ENCODE results near the gene RELL1.

RELL1 gene

DNA sequence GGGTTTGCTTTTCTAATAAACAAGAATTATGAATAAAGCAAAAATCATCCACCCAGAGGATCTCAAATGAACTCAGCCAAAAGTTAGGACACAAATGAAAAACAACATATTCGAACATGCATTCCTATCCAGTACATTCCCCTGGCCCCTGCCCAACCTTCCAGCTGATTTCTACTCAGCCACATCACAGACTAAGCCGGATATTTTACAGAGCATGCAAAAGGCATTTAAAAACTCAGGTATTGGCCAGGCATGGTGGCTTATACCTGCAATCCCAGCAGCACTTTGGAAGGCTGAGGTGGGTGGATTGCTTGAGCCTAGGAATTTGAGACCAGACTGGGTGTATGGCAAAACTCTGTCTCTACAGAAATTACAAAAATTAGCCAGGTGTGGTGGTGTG lies 54.6 kb downstream of the RELL1 start:
- DNase-seq: no peak

GRCh38 chr4:37629713-37630112 lies 56.5 kb downstream of the RELL1 start:
- DNase-seq: no peak

DNA sequence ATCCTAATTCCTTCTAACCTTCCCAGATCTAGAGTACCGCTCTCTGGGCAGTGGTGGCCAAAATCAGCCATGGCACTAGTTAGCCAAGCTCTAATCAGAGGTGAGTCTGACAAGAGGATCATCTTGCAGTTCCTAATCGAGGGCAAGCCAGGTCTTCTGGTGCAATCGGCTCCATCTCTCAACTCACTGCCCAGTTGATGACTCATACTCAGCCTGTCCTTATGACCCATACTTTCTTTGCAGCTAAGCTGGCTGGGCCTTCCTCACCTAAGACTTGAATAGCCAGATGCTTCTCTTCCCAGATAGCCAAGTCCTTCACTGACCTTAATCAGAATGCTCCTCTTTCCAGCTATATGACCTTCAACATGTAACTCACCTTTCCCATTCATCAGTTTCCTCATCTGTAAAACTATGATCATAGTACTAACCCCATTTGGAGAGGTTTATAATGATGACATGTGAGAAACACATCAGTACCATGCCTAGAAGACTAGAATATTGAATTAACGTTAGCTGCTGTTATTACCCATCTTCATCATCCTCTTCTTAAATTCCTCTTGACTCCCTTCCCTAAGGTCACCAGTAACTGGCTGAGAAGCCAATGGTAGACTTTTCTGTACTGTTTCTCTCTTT lies 57.1 kb downstream of the RELL1 start:
- DNase-seq: no peak

DNA sequence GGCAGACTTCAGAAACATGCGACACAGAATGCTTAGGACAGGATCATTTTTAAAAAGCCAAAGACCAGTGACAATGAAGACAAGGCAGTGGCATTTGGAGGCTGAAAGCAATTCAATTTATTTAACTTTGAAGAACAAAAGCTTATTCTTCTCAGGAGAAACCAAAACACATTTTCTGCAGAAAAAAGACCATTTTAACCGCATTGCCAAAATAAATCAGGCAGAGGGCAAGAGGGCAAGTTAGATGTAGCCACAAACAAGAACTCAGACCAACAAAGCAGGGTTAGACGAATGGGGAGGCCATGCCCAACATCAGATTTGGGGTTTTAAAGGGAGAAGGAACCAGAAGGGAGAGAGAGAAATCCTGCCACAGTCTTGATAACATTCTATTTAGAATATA lies 58.9 kb downstream of the RELL1 start:
- no peak for DNase-seq

DNA sequence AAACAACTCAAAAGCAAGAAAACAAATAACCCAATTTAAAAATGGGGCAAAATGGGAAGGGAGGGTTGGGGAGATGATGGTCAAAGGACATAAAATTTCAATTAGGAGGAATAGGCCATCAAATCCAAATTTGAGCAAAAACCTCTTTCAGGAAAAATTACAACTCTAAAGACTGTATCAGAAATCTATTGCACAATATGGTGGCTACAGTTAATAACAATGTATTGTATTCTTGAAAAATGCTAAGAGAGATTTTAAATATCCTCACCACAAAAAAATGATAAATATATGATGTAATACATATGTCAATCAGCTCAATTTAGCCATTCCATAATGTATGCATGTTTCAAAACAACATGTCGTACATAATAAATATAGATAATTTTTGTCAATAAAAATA lies 60.7 kb downstream of the RELL1 start:
- DNase-seq: no peak

DNA sequence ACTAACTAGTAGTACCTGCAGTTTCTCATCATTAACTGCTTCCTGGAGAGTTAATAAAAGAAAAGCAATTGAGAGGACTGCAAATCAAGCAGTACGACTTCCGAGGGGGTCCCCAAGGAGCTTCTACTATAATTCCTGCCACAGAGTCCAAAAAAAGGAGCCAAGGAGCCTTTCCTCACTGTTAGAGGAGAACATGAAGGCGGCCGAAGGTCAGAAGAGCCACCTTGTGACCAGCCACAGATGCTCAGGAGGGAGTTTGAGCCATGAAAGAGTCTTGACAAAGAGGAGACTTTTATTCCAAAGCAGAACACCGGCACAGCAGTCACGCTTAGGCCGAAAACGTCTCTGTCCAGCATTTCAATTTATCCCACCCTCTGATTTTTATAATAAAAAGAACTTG lies 62.2 kb downstream of the RELL1 start:
- DNase-seq: no peak

DNA sequence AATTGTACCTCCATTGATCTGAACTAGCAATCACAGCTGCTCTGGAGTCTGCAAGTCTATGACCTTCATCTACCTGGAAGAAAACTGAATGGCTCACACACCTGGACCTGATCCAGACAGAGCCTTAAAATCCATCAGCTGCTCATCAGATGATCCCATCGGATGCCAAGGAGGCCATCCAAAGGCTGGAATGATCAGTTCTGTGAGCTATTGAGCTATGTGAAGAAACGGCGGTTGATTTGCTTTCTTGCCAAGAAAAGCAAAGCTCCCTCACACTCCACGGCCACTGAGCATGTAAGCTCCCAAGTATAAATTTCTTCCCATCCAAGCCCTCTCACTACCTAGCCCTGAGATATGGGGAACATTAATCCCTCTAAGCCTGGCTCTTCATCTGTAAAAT lies 63.1 kb downstream of the RELL1 start:
- no peak for DNase-seq

GRCh38 chr4:37620176-37620575 lies 66.0 kb downstream of the RELL1 start:
- DNase-seq: no peak

GRCh38 chr4:37615720-37616063 lies 70.5 kb downstream of the RELL1 start:
- DNase-seq: no peak

- DNase-seq: no peak
These were observed 71.0 kb downstream of the RELL1 start for GRCh38 chr4:37615059-37615719.

- DNase-seq: no peak
These were observed 73.4 kb downstream of the RELL1 start for GRCh38 chr4:37612811-37613210.

DNA sequence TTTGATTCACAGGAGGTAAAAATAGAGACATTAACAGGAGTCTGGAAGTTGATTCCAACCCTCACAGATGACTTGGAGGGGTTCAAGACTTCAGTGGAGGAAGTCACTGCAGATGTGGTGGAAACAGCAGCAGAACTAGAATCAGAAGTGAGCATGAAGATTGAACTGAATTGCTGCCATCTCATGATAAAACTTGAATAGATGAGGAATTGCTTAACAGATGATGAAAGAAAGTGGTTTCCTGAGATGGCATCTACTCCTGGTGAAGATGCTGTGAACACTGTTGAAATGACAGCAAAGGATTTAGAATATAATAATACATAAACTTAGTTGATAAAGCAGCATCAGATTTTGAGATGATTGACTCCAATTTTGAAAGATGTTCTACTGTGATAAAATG lies 76.5 kb downstream of the RELL1 start:
- no peak for DNase-seq

GRCh38 chr4:37607018-37607417 lies 79.2 kb downstream of the RELL1 start:
- no peak for DNase-seq

GRCh38 chr4:37605843-37606565 lies 80.2 kb downstream of the RELL1 start:
- no peak for DNase-seq

GRCh38 chr4:37604461-37604860 lies 81.7 kb downstream of the RELL1 start:
- DNase-seq: no peak

DNA sequence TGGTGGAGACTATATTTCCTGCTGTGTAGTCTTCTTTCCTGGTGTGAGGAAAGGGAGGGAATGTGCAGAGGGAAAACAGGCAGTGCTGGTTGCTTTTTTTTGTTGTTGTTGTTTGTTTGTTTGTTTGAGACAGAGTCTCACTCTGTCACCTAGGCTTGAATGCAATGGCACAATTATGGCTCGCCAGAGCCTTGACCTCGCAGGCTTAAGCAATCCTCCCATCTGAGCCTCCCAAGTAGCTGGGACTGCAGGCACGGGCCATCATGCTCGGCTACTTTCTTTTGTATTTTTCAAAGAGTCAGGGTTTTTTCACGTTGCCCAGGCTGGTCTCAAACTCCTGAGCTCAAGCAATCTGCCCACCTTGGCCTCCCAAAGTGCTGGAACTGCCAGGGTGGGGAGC lies 82.5 kb downstream of the RELL1 start:
- no peak for DNase-seq

DNA sequence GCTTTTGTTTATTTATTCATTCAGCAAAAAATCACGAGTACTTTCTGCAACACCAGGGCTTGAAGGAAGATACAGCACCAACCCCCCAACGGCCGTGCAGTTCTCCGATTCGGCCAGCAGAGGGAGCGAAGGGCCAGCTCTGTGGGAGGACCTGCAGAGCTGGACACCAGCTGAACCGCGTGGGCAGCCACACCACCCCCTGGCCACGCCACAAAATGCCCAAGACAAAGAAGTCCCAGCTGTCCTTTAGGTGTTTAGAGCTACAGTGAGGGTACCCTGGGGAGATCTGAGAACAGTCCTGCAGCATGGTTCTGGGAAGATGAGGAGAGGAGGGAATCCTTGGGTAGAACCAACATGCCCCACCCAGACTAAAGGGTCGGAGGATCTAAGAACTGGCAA lies 83.1 kb downstream of the RELL1 start:
- peak; percentile 46 for DNase-seq

- DNase-seq: no peak
These were observed 83.6 kb downstream of the RELL1 start for GRCh38 chr4:37602454-37603069.

- DNase-seq: no peak
These were observed 84.6 kb downstream of the RELL1 start for GRCh38 chr4:37601531-37601930.

DNA sequence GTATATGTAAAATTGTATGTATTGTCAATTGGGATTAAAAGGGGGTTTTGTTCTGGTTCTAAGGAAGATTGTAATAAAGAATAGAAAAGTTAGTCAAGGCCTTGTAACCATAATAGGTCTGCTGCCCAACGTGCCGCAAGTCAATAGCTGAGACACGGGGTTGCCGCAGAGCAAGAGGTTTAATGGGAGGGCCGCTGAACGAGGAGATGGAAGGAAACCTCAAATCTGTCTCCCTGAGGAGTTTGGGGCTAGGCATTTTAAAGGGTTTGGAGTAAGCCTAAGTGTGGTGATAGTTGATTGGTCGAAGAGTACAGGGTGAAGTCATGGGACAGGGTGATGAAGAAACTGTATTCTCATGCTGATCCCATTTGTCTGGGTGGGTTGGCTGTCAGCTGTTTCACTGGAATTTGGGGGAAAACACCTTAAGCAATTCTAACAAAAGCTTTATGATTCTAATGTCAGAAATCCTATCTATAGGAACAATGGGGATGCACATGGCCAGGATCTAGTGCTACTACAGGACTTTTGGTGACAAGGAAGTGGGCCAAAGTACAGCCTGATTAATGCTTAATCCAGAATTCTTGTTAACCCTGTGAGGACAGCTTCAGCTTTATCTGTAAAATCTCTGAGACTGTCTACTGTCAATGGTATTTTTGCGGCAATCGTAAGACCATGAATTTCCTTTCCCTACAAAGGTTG lies 86.9 kb downstream of the RELL1 start:
- no peak for DNase-seq

DNA sequence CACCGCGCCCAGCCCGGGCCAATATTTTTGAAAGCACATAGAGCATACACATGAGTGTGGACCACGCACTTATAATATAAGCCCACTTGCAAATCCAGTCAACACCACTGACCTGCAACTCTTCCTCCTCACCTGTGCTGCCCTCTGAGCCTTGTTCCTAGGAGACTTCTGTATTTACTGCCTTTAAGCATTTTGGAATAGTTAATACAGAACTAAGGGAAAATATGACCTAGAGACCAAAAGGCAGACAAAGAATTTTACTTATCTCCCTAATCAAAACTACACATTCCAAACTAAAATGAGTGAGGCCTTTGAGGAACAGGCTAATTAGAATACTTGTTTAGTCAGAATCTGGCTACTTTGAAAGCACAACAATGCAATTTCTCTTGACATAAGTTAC lies 89.1 kb downstream of the RELL1 start:
- no peak for DNase-seq

GRCh38 chr4:37595875-37596680 lies 90.1 kb downstream of the RELL1 start:
- DNase-seq: no peak

DNA sequence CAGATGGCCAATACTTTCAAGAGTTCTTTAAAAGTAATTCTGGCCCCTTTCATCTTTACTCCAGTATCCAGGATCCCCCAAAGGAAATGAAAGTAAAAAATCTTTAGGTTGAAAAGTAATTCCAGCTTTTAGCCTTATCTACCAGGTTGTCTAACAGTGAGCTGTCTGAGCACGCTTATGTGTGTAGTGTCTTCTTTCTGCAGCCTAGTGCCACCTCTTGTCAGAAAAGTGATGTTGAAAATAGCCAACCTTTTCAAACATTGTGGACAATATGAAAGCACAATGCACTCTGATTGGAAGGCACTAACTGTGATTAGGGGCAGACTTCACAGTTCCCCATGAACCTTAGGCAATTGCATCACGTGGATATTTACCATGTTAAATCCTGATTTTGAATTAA lies 92.1 kb downstream of the RELL1 start:
- no peak for DNase-seq

Measured in KG1 (cell line).